Measurements from ENCODE around the gene ADRM1. TPM values are rescaled to one million over a fixed set of nuclear protein-coding genes. Genes with fewer than 3 reads are reported as not detected.

ADRM1 gene
- total RNA-seq, 1 donor from 2014 or later = 125 TPM

- peaks cover 3% of the 10 kb centered on the region for H3K36me3 ChIP-seq (ENCODE audit: insufficient read depth, low read length)
- no peak for TF ChIP-seq EZH2 (IDR thresholded peaks at IDR 0.05; ENCODE audit: insufficient read depth, low read length)
- no peak for TF ChIP-seq CTCF (IDR thresholded peaks at IDR 0.05; ENCODE audit: insufficient read depth, low read depth, low read length)
- peak overlapping the region; percentile 90 for H3K27ac Mint-ChIP-seq (ENCODE audit: unreplicated experiment)
- H3K4me3 ChIP-seq (ENCODE audit: insufficient read depth, low read depth, low read length) = no peak overlapping the region
- H3K9me3 ChIP-seq (ENCODE audit: insufficient read depth, low read depth, low read length) = no peaks in the 10 kb centered on the region
- H2AFZ ChIP-seq (ENCODE audit: low read depth, low read length) = no peak overlapping the region
- FAIRE-seq (no peak), DNase-seq (ENCODE audit: low read depth) (peak; percentile 69)
- H3K9me3 Mint-ChIP-seq (ENCODE audit: unreplicated experiment) = no peaks in the 10 kb centered on the region
- peak overlapping the region; percentile 62 for H3K4me3 Mint-ChIP-seq (ENCODE audit: unreplicated experiment)
- peaks cover 14% of the 10 kb centered on the region for H3K4me1 ChIP-seq (ENCODE audit: insufficient read depth, low read length)
- H3K9ac ChIP-seq (ENCODE audit: low read length) = no peak overlapping the region
- no peaks in the 10 kb centered on the region for H3K27me3 Mint-ChIP-seq (ENCODE audit: low read depth, unreplicated experiment)
- H4K20me1 ChIP-seq (ENCODE audit: insufficient read depth, low read length) = peaks cover 75% of the 10 kb centered on the region
- H3K79me2 ChIP-seq (ENCODE audit: insufficient read depth, low read length) = peaks cover 19% of the 10 kb centered on the region
- peaks cover 28% of the 10 kb centered on the region for H3K4me1 Mint-ChIP-seq (ENCODE audit: low read depth, unreplicated experiment)
- H3K27me3 ChIP-seq (ENCODE audit: insufficient read depth, low read length) = no peaks in the 10 kb centered on the region
- H3K36me3 Mint-ChIP-seq (ENCODE audit: low read depth, unreplicated experiment) = peaks cover 24% of the 10 kb centered on the region
- H3K27ac ChIP-seq (ENCODE audit: low read depth, low read length) = no peak overlapping the region
- H3K4me2 ChIP-seq (ENCODE audit: low read length) = peak overlapping the region; percentile 58
Measured at GRCh38 chr20:62258499-62259293, 44.1 kb upstream of the ADRM1 start.

- Histone ChIP-seq H3K79me2 (ENCODE audit: insufficient read depth, low read length) (peaks cover 17% of the 10 kb centered on the region), H3K36me3 (ENCODE audit: insufficient read depth, low read length) (peaks cover 3% of the 10 kb centered on the region), H3K4me2 (ENCODE audit: low read length) (no peak overlapping the region), H4K20me1 (ENCODE audit: insufficient read depth, low read length) (peaks cover 71% of the 10 kb centered on the region), H3K9me3 (ENCODE audit: insufficient read depth, low read depth, low read length) (no peaks in the 10 kb centered on the region), H3K27ac (ENCODE audit: low read depth, low read length) (no peak overlapping the region), H3K27me3 (ENCODE audit: insufficient read depth, low read length) (no peaks in the 10 kb centered on the region), H3K4me3 (ENCODE audit: insufficient read depth, low read depth, low read length) (no peak overlapping the region), H3K9ac (ENCODE audit: low read length) (no peak overlapping the region), H3K4me1 (ENCODE audit: insufficient read depth, low read length) (peaks cover 14% of the 10 kb centered on the region), H2AFZ (ENCODE audit: low read depth, low read length) (no peak overlapping the region)
- H3K27me3 Mint-ChIP-seq (ENCODE audit: low read depth, unreplicated experiment) = no peaks in the 10 kb centered on the region
- TF ChIP-seq CTCF (IDR thresholded peaks at IDR 0.05; ENCODE audit: insufficient read depth, low read depth, low read length) (no peak), EZH2 (IDR thresholded peaks at IDR 0.05; ENCODE audit: insufficient read depth, low read length) (no peak)
- H3K4me3 Mint-ChIP-seq (ENCODE audit: unreplicated experiment) = peak overlapping the region; percentile 64
- H3K27ac Mint-ChIP-seq (ENCODE audit: unreplicated experiment) = peak overlapping the region; percentile 34
- H3K36me3 Mint-ChIP-seq (ENCODE audit: low read depth, unreplicated experiment) = peaks cover 24% of the 10 kb centered on the region
- FAIRE-seq (no peak), DNase-seq (ENCODE audit: low read depth) (no peak)
- no peaks in the 10 kb centered on the region for H3K9me3 Mint-ChIP-seq (ENCODE audit: unreplicated experiment)
- peaks cover 28% of the 10 kb centered on the region for H3K4me1 Mint-ChIP-seq (ENCODE audit: low read depth, unreplicated experiment)
Measured at GRCh38 chr20:62259294-62259565, 43.6 kb upstream of the ADRM1 start.

GRCh38 chr20:62262064-62262463 is 40.7 kb upstream of the ADRM1 start:
- Histone ChIP-seq H3K9me3 (ENCODE audit: insufficient read depth, low read depth, low read length) (peaks cover 6% of the 10 kb centered on the region), H3K4me1 (ENCODE audit: insufficient read depth, low read length) (peaks cover 14% of the 10 kb centered on the region), H2AFZ (ENCODE audit: low read depth, low read length) (no peak overlapping the region), H3K4me3 (ENCODE audit: insufficient read depth, low read depth, low read length) (no peak overlapping the region), H3K4me2 (ENCODE audit: low read length) (no peak overlapping the region), H3K27me3 (ENCODE audit: insufficient read depth, low read length) (no peaks in the 10 kb centered on the region), H3K79me2 (ENCODE audit: insufficient read depth, low read length) (peaks cover 4% of the 10 kb centered on the region), H3K9ac (ENCODE audit: low read length) (no peak overlapping the region), H3K36me3 (ENCODE audit: insufficient read depth, low read length) (peaks cover 8% of the 10 kb centered on the region), H3K27ac (ENCODE audit: low read depth, low read length) (no peak overlapping the region), H4K20me1 (ENCODE audit: insufficient read depth, low read length) (peaks cover 44% of the 10 kb centered on the region)
- DNase-seq (ENCODE audit: low read depth) (no peak), FAIRE-seq (no peak)
- TF ChIP-seq CTCF (IDR thresholded peaks at IDR 0.05; ENCODE audit: insufficient read depth, low read depth, low read length) (no peak), EZH2 (IDR thresholded peaks at IDR 0.05; ENCODE audit: insufficient read depth, low read length) (no peak)
- peaks cover 4% of the 10 kb centered on the region for H3K9me3 Mint-ChIP-seq (ENCODE audit: unreplicated experiment)
- H3K27me3 Mint-ChIP-seq (ENCODE audit: low read depth, unreplicated experiment) = no peaks in the 10 kb centered on the region
- H3K4me1 Mint-ChIP-seq (ENCODE audit: low read depth, unreplicated experiment) = peaks cover 20% of the 10 kb centered on the region
- peak overlapping the region; percentile 50 for H3K27ac Mint-ChIP-seq (ENCODE audit: unreplicated experiment)
- H3K4me3 Mint-ChIP-seq (ENCODE audit: unreplicated experiment) = no peak overlapping the region
- peaks cover 33% of the 10 kb centered on the region for H3K36me3 Mint-ChIP-seq (ENCODE audit: low read depth, unreplicated experiment)

Data from astrocyte (in vitro differentiated cells and primary cell).